ENCODE results near the gene OPA3.
A peak's percentile ranks its signal among the peaks of the same experiment; 100 is the strongest.

Gene OPA3

GRCh38 chr19:45613926-45614725 is 29.5 kb upstream of the OPA3 start:
- Histone ChIP-seq H4K20me1 (ENCODE audit: insufficient read depth, low read length) (no peaks in the 10 kb centered on the region; the same call in 1 of the 2 replicates), H3K4me3 (ENCODE audit: low read depth in 1 of 2, low read length in 2 of 2) (no peak overlapping the region), H3K4me1 (ENCODE audit: insufficient read depth, low read length) (no peaks in the 10 kb centered on the region), H3K36me3 (ENCODE audit: insufficient read depth, low read length) (peaks cover 83% of the 10 kb centered on the region), H3K9me3 (ENCODE audit: insufficient read depth, low read length, severe bottlenecking) (no peaks in the 10 kb centered on the region), H3K9ac (ENCODE audit: low read depth, low read length) (no peak overlapping the region), H3K27ac (ENCODE audit: low read length) (no peak overlapping the region), H3K4me2 (ENCODE audit: insufficient read depth, low read length) (no peak overlapping the region), H3K79me2 (ENCODE audit: insufficient read depth, low read length) (no peaks in the 10 kb centered on the region), H2AFZ (ENCODE audit: low read depth, low read length) (no peak overlapping the region), H3K27me3 (ENCODE audit: insufficient read depth, low read length, poor library complexity) (no peaks in the 10 kb centered on the region)
- DNase-seq, result no peak
- ATAC-seq (ENCODE audit: insufficient read depth, low read depth), result no peak
- TF ChIP-seq CTCF (IDR thresholded peaks at IDR 0.05; ENCODE audit: borderline replicate concordance, extremely low read depth, low read length, poor library complexity, severe bottlenecking) (no peak), EZH2 (IDR thresholded peaks at IDR 0.05; ENCODE audit: borderline replicate concordance, low read depth, low read length, severe bottlenecking) (no peak)

- H3K27ac ChIP-seq (ENCODE audit: low read length), result no peak overlapping the region
- no peaks in the 10 kb centered on the region for H3K27me3 ChIP-seq (ENCODE audit: insufficient read depth, low read length, poor library complexity)
- peaks cover 5% of the 10 kb centered on the region for H3K4me1 ChIP-seq (ENCODE audit: insufficient read depth, low read length)
- TF ChIP-seq CTCF (IDR thresholded peaks at IDR 0.05; ENCODE audit: borderline replicate concordance, extremely low read depth, low read length, poor library complexity, severe bottlenecking) (no peak), EZH2 (IDR thresholded peaks at IDR 0.05; ENCODE audit: borderline replicate concordance, low read depth, low read length, severe bottlenecking) (no peak)
- no peaks in the 10 kb centered on the region for H3K9me3 ChIP-seq (ENCODE audit: insufficient read depth, low read length, severe bottlenecking)
- H3K4me3 ChIP-seq (ENCODE audit: low read depth in 1 of 2, low read length in 2 of 2), result no peak overlapping the region
- no peak overlapping the region for H2AFZ ChIP-seq (ENCODE audit: low read depth, low read length)
- H3K4me2 ChIP-seq (ENCODE audit: insufficient read depth, low read length), result no peak overlapping the region
- peaks cover 45% of the 10 kb centered on the region for H3K36me3 ChIP-seq (ENCODE audit: insufficient read depth, low read length)
- H4K20me1 ChIP-seq (ENCODE audit: insufficient read depth, low read length), result no peaks in the 10 kb centered on the region
- DNase-seq (no peak), ATAC-seq (ENCODE audit: insufficient read depth, low read depth) (no peak)
- no peak overlapping the region for H3K9ac ChIP-seq (ENCODE audit: low read depth, low read length)
- no peaks in the 10 kb centered on the region for H3K79me2 ChIP-seq (ENCODE audit: insufficient read depth, low read length)
Observed at GRCh38 chr19:45608948-45609347, 24.3 kb upstream of the OPA3 start.

- no peak overlapping the region; the same call in 1 of the 2 replicates for H3K9ac ChIP-seq (ENCODE audit: low read depth, low read length)
Observed at GRCh38 chr19:45607071-45608029, 22.7 kb upstream of the OPA3 start.

More at GRCh38 chr19:45607071-45608029, 22.7 kb upstream of the OPA3 start:
- Histone ChIP-seq H3K36me3 (ENCODE audit: insufficient read depth, low read length) (peaks cover 30% of the 10 kb centered on the region), H3K4me1 (ENCODE audit: insufficient read depth, low read length) (peaks cover 5% of the 10 kb centered on the region), H3K79me2 (ENCODE audit: insufficient read depth, low read length) (no peaks in the 10 kb centered on the region), H3K27ac (ENCODE audit: low read length) (peak overlapping the region; percentile 12; the same call in 1 of the 2 replicates), H4K20me1 (ENCODE audit: insufficient read depth, low read length) (no peaks in the 10 kb centered on the region), H3K4me3 (ENCODE audit: low read depth in 1 of 2, low read length in 2 of 2) (no peak overlapping the region), H3K4me2 (ENCODE audit: insufficient read depth, low read length) (peak overlapping the region; percentile 5; the same call in 1 of the 2 replicates), H3K9me3 (ENCODE audit: insufficient read depth, low read length, severe bottlenecking) (no peaks in the 10 kb centered on the region), H3K27me3 (ENCODE audit: insufficient read depth, low read length, poor library complexity) (no peaks in the 10 kb centered on the region), H2AFZ (ENCODE audit: low read depth, low read length) (peak overlapping the region; percentile 72)
- peak; percentile 33; the same call in 2 of the 3 replicates for ATAC-seq (ENCODE audit: insufficient read depth, low read depth)
- peak; percentile 14 for DNase-seq
- TF ChIP-seq EZH2 (IDR thresholded peaks at IDR 0.05; ENCODE audit: borderline replicate concordance, low read depth, low read length, severe bottlenecking) (no peak), CTCF (IDR thresholded peaks at IDR 0.05; ENCODE audit: borderline replicate concordance, extremely low read depth, low read length, poor library complexity, severe bottlenecking) (peak; percentile 70)

Measured in DND-41 (cell line).